SK-N-SH (cell line): ENCODE results near the gene VMAC.

ENCODE experiments used
- CHD2 ChIP-seq: fragments of 150-350 bp; IDR thresholded peaks from 2 replicates; pipeline ENCODE4 v1.6.1; 2018; ENCODE audit warnings: low read length; ENCODE audit not compliant: partially characterized antibody
- CTCF ChIP-seq: fragments of 200-600 bp; sonication (generic); IDR thresholded peaks from 2 replicates; pipeline ENCODE4 v1.6.1; 2017; ENCODE audit warnings: antibody characterized with exemption, mild to moderate bottlenecking, moderate library complexity
- ELF1 ChIP-seq: IDR thresholded peaks from 2 replicates; pipeline ENCODE4 v1.4.0; 2012
- EP300 ChIP-seq, 2 experiments: IDR thresholded peaks; 2 replicates each; pipeline versions ENCODE4 v1.4.0 to v1.6.1; 2012; ENCODE audit warnings: borderline replicate concordance in 1 of 2, low read depth in 1 of 2, low read length in 1 of 2
- EZH2phosphoT487 ChIP-seq: fragments of 200-600 bp; sonication (generic); IDR thresholded peaks from 2 replicates; pipeline ENCODE4 v1.6.1; 2017; ENCODE audit warnings: low read depth, mixed run types, mild to moderate bottlenecking, antibody characterized with exemption, moderate library complexity, borderline replicate concordance
- FOSL2 ChIP-seq: IDR thresholded peaks from 2 replicates; pipeline ENCODE4 v1.4.0; 2012; ENCODE audit warnings: low read depth, mild to moderate bottlenecking, moderate library complexity, borderline replicate concordance
- GABPA ChIP-seq: IDR thresholded peaks from 2 replicates; pipeline ENCODE4 v1.4.0; 2012; ENCODE audit warnings: low read depth, mild to moderate bottlenecking
- MXI1 ChIP-seq: IDR thresholded peaks from 2 replicates; pipeline ENCODE4 v1.6.1; 2012; ENCODE audit warnings: mild to moderate bottlenecking, low read depth, low read length, improper control_type of control experiment
- RXRA ChIP-seq: IDR thresholded peaks from 2 replicates; pipeline ENCODE4 v1.4.0; 2012; ENCODE audit warnings: low read depth, mild to moderate bottlenecking, borderline replicate concordance
- TAF1 ChIP-seq: IDR thresholded peaks from 2 replicates; pipeline ENCODE4 v1.6.1; 2012; ENCODE audit warnings: low read depth, mild to moderate bottlenecking, low read length, moderate library complexity, borderline replicate concordance
- TCF12 ChIP-seq: IDR thresholded peaks from 2 replicates; pipeline ENCODE4 v1.4.0; 2012
- TEAD4 ChIP-seq: IDR thresholded peaks from 2 replicates; pipeline ENCODE4 v1.4.0; 2012; ENCODE audit warnings: mild to moderate bottlenecking, borderline replicate concordance; ENCODE audit not compliant: insufficient read depth
- TF ChIP-seq, protein P1 (sequence below): IDR thresholded peaks from 2 replicates; pipeline ENCODE4 v1.4.0; 2012; ENCODE audit warnings: low read depth, borderline replicate concordance
- TF ChIP-seq, protein P2 (sequence below): fragments of 150-350 bp; IDR thresholded peaks from 2 replicates; pipeline ENCODE4 v1.6.1; 2017; ENCODE audit warnings: antibody characterized with exemption, low read length, low read depth, borderline replicate concordance

GRCh38 chr19:5911366-5911765 lies 6.7 kb downstream of the VMAC start:
- no peak for TF ChIP-seq EZH2phosphoT487
- TF ChIP-seq CTCF = no peak
- no peak for TF ChIP-seq EP300 (IDR thresholded peaks at IDR 0.05; ENCODE audit: borderline replicate concordance in 1 of 2, low read depth in 1 of 2, low read length in 1 of 2)
- no peak for TF ChIP-seq GABPA
- no peak for TF ChIP-seq FOSL2
- TF ChIP-seq, protein P1, sequence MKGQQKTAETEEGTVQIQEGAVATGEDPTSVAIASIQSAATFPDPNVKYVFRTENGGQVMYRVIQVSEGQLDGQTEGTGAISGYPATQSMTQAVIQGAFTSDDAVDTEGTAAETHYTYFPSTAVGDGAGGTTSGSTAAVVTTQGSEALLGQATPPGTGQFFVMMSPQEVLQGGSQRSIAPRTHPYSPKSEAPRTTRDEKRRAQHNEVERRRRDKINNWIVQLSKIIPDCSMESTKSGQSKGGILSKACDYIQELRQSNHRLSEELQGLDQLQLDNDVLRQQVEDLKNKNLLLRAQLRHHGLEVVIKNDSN = no peak
- TF ChIP-seq, protein P2, sequence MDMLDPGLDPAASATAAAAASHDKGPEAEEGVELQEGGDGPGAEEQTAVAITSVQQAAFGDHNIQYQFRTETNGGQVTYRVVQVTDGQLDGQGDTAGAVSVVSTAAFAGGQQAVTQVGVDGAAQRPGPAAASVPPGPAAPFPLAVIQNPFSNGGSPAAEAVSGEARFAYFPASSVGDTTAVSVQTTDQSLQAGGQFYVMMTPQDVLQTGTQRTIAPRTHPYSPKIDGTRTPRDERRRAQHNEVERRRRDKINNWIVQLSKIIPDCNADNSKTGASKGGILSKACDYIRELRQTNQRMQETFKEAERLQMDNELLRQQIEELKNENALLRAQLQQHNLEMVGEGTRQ = no peak
- no peak for TF ChIP-seq CHD2
- no peak for TF ChIP-seq TEAD4
- TF ChIP-seq TAF1 = no peak
- TF ChIP-seq MXI1 = no peak
- TF ChIP-seq TCF12 = no peak
- TF ChIP-seq RXRA = no peak
- no peak for TF ChIP-seq ELF1
